CD4-positive, alpha-beta T cell (primary cell): Measurements from ENCODE around the gene RERGL. TPM values are rescaled to one million over a fixed set of nuclear protein-coding genes. Genes with fewer than 3 reads are reported as not detected.
"Not testable (repeated sequence)": the region's sequence is repeated elsewhere in the genome, so short reads cannot be mapped to it uniquely, and the experiment has no call there.

Source experiments
- ATAC-seq: fragments of 200-7000 bp; cut with Tn5 transposase; one replicate; pipeline ENCODE4 v1.10.0; 2022; ENCODE audit warnings: mild to moderate bottlenecking; ENCODE audit not compliant: poor library complexity
- CTCF ChIA-PET: fragments of 350-600 bp; sonication (Branson Sonifier 250); formaldehyde crosslinking; loops from one replicate; lab custom pipeline; 2021; ENCODE audit warnings: antibody characterized with exemption, inconsistent platforms; lab: Charles Lee
- POLR2A ChIA-PET: fragments of 350-600 bp; sonication (Branson Sonifier 250); formaldehyde crosslinking; loops from one replicate; lab custom pipeline; 2021; ENCODE audit warnings: antibody characterized with exemption, inconsistent platforms; lab: Charles Lee
- DNase-seq, 14 experiments: peaks; one replicate each; pipeline ENCODE4 v3.0.0-alpha.2; 2013 to 2020; ENCODE audit warnings: mixed read lengths in 2 of 14
- H3K27ac ChIP-seq, 2 donors: one replicate each; pipeline versions ENCODE4 v1.5.1 to v1.7.0; 2013; ENCODE audit warnings: low read length in 2 of 2, low read depth in 1 of 2, mild to moderate bottlenecking in 1 of 2
- H3K27me3 ChIP-seq, 2 experiments: 1 replicate in 1 of 2; 2 replicates in 1 of 2; pipeline versions ENCODE4 v1.6.1 to v1.7.0; 2013; ENCODE audit warnings: low read length in 2 of 2, control low read depth in 1 of 2, mild to moderate bottlenecking in 1 of 2, moderate library complexity in 1 of 2; ENCODE audit not compliant: insufficient read depth in 2 of 2, control insufficient read depth in 1 of 2
- H3K36me3 ChIP-seq: one replicate; pipeline ENCODE4 v1.6.1; 2013; ENCODE audit warnings: low read length, control low read depth; ENCODE audit not compliant: insufficient read depth
- H3K4me1 ChIP-seq: one replicate; pipeline ENCODE4 v1.6.1; 2013; ENCODE audit warnings: low read length, control low read depth; ENCODE audit not compliant: insufficient read depth
- H3K4me3 ChIP-seq: one replicate; pipeline ENCODE4 v1.5.1; 2013; ENCODE audit warnings: mild to moderate bottlenecking, low read length, moderate library complexity
- H3K9me3 ChIP-seq, 2 experiments: 1 replicate in 1 of 2; 2 replicates in 1 of 2; pipeline versions ENCODE4 v1.6.1 to v1.7.0; 2013; ENCODE audit warnings: low read length in 2 of 2, mild to moderate bottlenecking in 2 of 2, control low read depth in 1 of 2, moderate library complexity in 1 of 2; ENCODE audit not compliant: control insufficient read depth in 1 of 2, insufficient read depth in 1 of 2
- H3K27ac Mint-ChIP-seq: one replicate; pipeline ENCODE4 v1.8.0; 2020; ENCODE audit warnings: mixed read lengths
- H3K27me3 Mint-ChIP-seq: one replicate; pipeline ENCODE4 v1.8.0; 2021; ENCODE audit warnings: mixed read lengths
- H3K36me3 Mint-ChIP-seq: one replicate; pipeline ENCODE4 v1.8.0; 2021; ENCODE audit warnings: low read depth, mixed read lengths
- H3K4me1 Mint-ChIP-seq: one replicate; pipeline ENCODE4 v1.8.0; 2021; ENCODE audit warnings: low read depth, mixed read lengths
- H3K4me3 Mint-ChIP-seq: one replicate; pipeline ENCODE4 v1.8.0; 2020; ENCODE audit warnings: mild to moderate bottlenecking, mixed read lengths
- H3K9me3 Mint-ChIP-seq: one replicate; pipeline ENCODE4 v1.8.0; 2020; ENCODE audit warnings: mixed read lengths
- CTCF ChIP-seq: fragments of 200-600 bp; IDR thresholded peaks from one replicate; pipeline ENCODE4 v1.8.0; 2022; ENCODE audit warnings: antibody characterized with exemption, mild to moderate bottlenecking
- intact Hi-C, 2 experiments: fragments of 100-400 bp; cut with DNase I in 1 of 2; cut with micrococcal nuclease in 1 of 2; formaldehyde crosslinking; loops; one replicate each; pipeline versions ENCODE4 v1.15.1 to v1.9.0; 2023 to 2025; cut with DNase I, micrococcal nuclease
- total RNA-seq, 174 experiments: library from RNA in 2 of 174; stranded (reverse) in 2 of 174; gene quantifications; one replicate each; pipeline ENCODE4 v1.2.3 and lab custom pipeline; 2021 to 2026

The RERGL gene
- total RNA-seq, 2 experiments from 2014 or later: not detected

GRCh38 chr12:18054925-18055619 is 34.9 kb downstream of the RERGL start:
- no peak for ATAC-seq
- Mint-ChIP-seq H3K27ac (no peak overlapping the region), H3K4me1 (no peaks in the 10 kb centered on the region), H3K27me3 (no peaks in the 10 kb centered on the region), H3K9me3 (peaks cover 5% of the 10 kb centered on the region), H3K4me3 (no peak overlapping the region), H3K36me3 (no peaks in the 10 kb centered on the region)
- ChIA-PET POLR2A (no interaction called here), CTCF (no interaction called here)
- DNase-seq: no peak
- H3K4me3 ChIP-seq: no peak overlapping the region
- H3K27me3 ChIP-seq: no peaks in the 10 kb centered on the region
- TF ChIP-seq CTCF: no peak
- H3K36me3 ChIP-seq: no peaks in the 10 kb centered on the region
- H3K9me3 ChIP-seq: peaks cover 0 to 3% of the 10 kb centered on the region in 2 experiments
- H3K27ac ChIP-seq: no peak overlapping the region
- H3K4me1 ChIP-seq: no peaks in the 10 kb centered on the region
- intact Hi-C loops: no loop called here

GRCh38 chr12:18045446-18045992 is 44.5 kb downstream of the RERGL start:
- no peaks in the 10 kb centered on the region for H3K4me1 ChIP-seq
- TF ChIP-seq CTCF: no peak
- H3K27ac ChIP-seq: no peak overlapping the region
- no peak for DNase-seq
- Mint-ChIP-seq H3K9me3 (peaks cover 7% of the 10 kb centered on the region), H3K36me3 (no peaks in the 10 kb centered on the region), H3K4me3 (no peak overlapping the region), H3K4me1 (no peaks in the 10 kb centered on the region), H3K27ac (no peak overlapping the region), H3K27me3 (no peaks in the 10 kb centered on the region)
- peaks cover 0 to 6% of the 10 kb centered on the region in 2 experiments for H3K9me3 ChIP-seq
- H3K27me3 ChIP-seq: no peaks in the 10 kb centered on the region
- ATAC-seq: no peak
- POLR2A ChIA-PET: no interaction called here
- CTCF ChIA-PET: no interaction called here
- no peak overlapping the region for H3K4me3 ChIP-seq
- H3K36me3 ChIP-seq: no peaks in the 10 kb centered on the region
- intact Hi-C loops: no loop called here

- H3K27ac ChIP-seq, H3K27me3 ChIP-seq, H3K27ac Mint-ChIP-seq, H3K4me3 ChIP-seq, DNase-seq, ATAC-seq, H3K4me1 Mint-ChIP-seq, H3K4me1 ChIP-seq, H3K4me3 Mint-ChIP-seq, intact Hi-C loops, CTCF ChIA-PET, H3K36me3 ChIP-seq, H3K27me3 Mint-ChIP-seq, POLR2A ChIA-PET, H3K36me3 Mint-ChIP-seq: not testable (repeated sequence)
- peaks cover 12% of the 10 kb centered on the region for H3K9me3 Mint-ChIP-seq
- peaks cover 0 to 10% of the 10 kb centered on the region in 2 experiments for H3K9me3 ChIP-seq
Observed at GRCh38 chr12:18040060-18040742, 49.8 kb downstream of the RERGL start.

Other genes starting within 250 kb of the RERGL start
- not detected for gene PIK3C2G, start 171.3 kb upstream of the RERGL start, total RNA-seq